Measurements from ENCODE around the gene DTNA. TPM values are rescaled to one million over a fixed set of nuclear protein-coding genes. Genes with fewer than 3 reads are reported as not detected.

The DTNA gene
- total RNA-seq, 4 donors from 2014 or later: 6.7 to 30.5 (median 9.5) TPM

- Histone ChIP-seq H3K36me3 (no peaks in the 10 kb centered on the region), H3K4me1 (no peaks in the 10 kb centered on the region), H3K27me3 (no peaks in the 10 kb centered on the region), H3K9me3 (no peaks in the 10 kb centered on the region), H3K4me3 (no peak overlapping the region), H3K27ac (no peak overlapping the region)
- TF ChIP-seq POLR2A (IDR thresholded peaks at IDR 0.05) (no peak), CTCF (IDR thresholded peaks at IDR 0.05) (no peak)
- DNase-seq: no peak
Observed at GRCh38 chr18:34858188-34858587, 148.1 kb downstream of the DTNA start.

- Histone ChIP-seq H3K36me3 (no peaks in the 10 kb centered on the region), H3K27ac (no peak overlapping the region), H3K4me1 (no peaks in the 10 kb centered on the region), H3K9me3 (no peaks in the 10 kb centered on the region), H3K4me3 (peak overlapping the region in 1 of 4 donors; percentile 37), H3K27me3 (no peaks in the 10 kb centered on the region)
- DNase-seq: no peak
- no peak for TF ChIP-seq CTCF (IDR thresholded peaks at IDR 0.05)
- no peak for TF ChIP-seq POLR2A (IDR thresholded peaks at IDR 0.05)
Observed at GRCh38 chr18:34859496-34859895, 149.4 kb downstream of the DTNA start.

GRCh38 chr18:34862561-34862960 lies 152.5 kb downstream of the DTNA start:
- Histone ChIP-seq H3K36me3 (no peaks in the 10 kb centered on the region), H3K9me3 (no peaks in the 10 kb centered on the region), H3K4me3 (no peak overlapping the region), H3K4me1 (no peaks in the 10 kb centered on the region), H3K27ac (no peak overlapping the region), H3K27me3 (no peaks in the 10 kb centered on the region)
- TF ChIP-seq POLR2A (IDR thresholded peaks at IDR 0.05) (no peak), CTCF (IDR thresholded peaks at IDR 0.05) (no peak)
- DNase-seq: no peak

- DNase-seq: no peak
- H3K27ac ChIP-seq: no peak overlapping the region
- no peaks in the 10 kb centered on the region for H3K27me3 ChIP-seq
- no peaks in the 10 kb centered on the region for H3K9me3 ChIP-seq
- no peaks in the 10 kb centered on the region for H3K36me3 ChIP-seq
- peaks cover 0 to 3% (median 0%) of the 10 kb centered on the region in 4 donors for H3K4me1 ChIP-seq
- no peak overlapping the region for H3K4me3 ChIP-seq
- TF ChIP-seq POLR2A (IDR thresholded peaks at IDR 0.05): no peak
- no peak for TF ChIP-seq CTCF (IDR thresholded peaks at IDR 0.05)
Observed at GRCh38 chr18:34863702-34864101, 153.6 kb downstream of the DTNA start.

GRCh38 chr18:34864836-34865497 lies 154.9 kb downstream of the DTNA start:
- Histone ChIP-seq H3K4me3 (no peak overlapping the region), H3K27me3 (no peaks in the 10 kb centered on the region), H3K27ac (no peak overlapping the region), H3K36me3 (no peaks in the 10 kb centered on the region), H3K9me3 (no peaks in the 10 kb centered on the region), H3K4me1 (peaks cover 0 to 3% (median 0%) of the 10 kb centered on the region in 4 donors)
- DNase-seq: no peak
- TF ChIP-seq CTCF (IDR thresholded peaks at IDR 0.05) (no peak), POLR2A (IDR thresholded peaks at IDR 0.05) (no peak)

Measured in Peyer's patch (tissue), 4 donors.